AG10803 (cell line): Measurements from ENCODE around the gene ITPR1.

Source experiments
- DNase-seq: peaks from one replicate; pipeline ENCODE4 v3.0.0; 2010; ENCODE audit warnings: low read depth
- H3K4me3 ChIP-seq: 2 replicates; pipeline ENCODE4 v1.5.1; 2011; ENCODE audit warnings: mild to moderate bottlenecking, low read length, control low read depth
- TF ChIP-seq, protein P1 (sequence below): conservative IDR thresholded peaks from 2 replicates; pipeline ENCODE4 v1.5.1; 2011; ENCODE audit warnings: mild to moderate bottlenecking, low read length, control low read depth, inconsistent platforms

Gene ITPR1

DNA sequence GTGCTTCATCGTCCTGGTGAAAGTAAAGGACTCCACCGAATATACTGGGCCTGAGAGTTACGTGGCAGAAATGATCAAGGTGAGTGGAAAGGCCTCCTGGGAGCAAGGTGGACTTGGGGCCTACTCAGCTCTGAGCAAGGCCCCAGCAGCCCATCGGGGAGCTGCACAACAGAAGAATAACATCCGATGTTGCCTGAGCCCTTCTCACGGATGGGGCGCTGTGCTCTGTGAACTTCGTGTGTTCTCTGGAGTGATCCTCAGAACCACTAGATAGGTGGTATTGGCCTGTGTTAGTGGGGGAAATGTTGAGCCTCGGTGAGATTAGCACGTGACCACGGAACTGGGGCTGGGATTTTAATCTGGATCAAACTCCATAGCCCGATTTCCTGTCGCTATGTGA is 325.0 kb downstream of the ITPR1 start:
- no peak overlapping the region for H3K4me3 ChIP-seq
- no peak for DNase-seq
- TF ChIP-seq, protein P1, sequence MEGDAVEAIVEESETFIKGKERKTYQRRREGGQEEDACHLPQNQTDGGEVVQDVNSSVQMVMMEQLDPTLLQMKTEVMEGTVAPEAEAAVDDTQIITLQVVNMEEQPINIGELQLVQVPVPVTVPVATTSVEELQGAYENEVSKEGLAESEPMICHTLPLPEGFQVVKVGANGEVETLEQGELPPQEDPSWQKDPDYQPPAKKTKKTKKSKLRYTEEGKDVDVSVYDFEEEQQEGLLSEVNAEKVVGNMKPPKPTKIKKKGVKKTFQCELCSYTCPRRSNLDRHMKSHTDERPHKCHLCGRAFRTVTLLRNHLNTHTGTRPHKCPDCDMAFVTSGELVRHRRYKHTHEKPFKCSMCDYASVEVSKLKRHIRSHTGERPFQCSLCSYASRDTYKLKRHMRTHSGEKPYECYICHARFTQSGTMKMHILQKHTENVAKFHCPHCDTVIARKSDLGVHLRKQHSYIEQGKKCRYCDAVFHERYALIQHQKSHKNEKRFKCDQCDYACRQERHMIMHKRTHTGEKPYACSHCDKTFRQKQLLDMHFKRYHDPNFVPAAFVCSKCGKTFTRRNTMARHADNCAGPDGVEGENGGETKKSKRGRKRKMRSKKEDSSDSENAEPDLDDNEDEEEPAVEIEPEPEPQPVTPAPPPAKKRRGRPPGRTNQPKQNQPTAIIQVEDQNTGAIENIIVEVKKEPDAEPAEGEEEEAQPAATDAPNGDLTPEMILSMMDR = no peak

DNA sequence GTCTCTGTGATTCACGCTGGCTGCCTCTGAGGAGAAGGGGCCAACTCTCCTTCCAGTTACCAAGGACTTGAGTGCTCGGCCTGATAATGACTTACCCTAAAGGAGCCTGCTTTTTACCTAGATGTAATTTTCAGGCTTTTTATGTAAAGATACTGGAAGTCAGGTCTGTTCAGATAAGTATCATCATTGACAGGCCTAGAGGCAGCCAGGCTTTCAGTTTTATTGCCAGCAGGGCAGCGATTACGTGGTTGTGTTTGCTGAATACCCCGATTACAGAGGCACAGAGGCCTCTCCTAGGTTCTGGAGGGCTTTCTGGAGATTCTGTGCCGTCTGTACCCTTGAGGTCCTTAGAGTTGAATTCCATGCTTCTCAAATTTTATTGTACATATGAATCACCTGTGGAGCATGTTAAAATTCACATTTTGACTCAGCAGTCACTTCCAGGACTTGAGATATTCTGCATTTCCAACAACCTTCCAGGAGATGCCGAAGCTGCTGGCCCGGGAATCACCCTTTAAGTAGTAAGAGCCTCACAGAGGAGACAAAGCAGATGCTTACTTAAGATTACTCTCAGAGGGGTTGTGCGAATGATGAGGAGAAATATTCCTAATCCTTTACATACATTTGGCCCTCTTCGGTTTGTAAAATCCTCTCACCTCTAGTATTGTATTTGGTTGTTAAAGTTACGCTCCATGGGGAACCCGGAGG is 326.0 kb downstream of the ITPR1 start:
- DNase-seq = no peak
- H3K4me3 ChIP-seq = no peak overlapping the region
- TF ChIP-seq, protein P1 = no peak

DNA sequence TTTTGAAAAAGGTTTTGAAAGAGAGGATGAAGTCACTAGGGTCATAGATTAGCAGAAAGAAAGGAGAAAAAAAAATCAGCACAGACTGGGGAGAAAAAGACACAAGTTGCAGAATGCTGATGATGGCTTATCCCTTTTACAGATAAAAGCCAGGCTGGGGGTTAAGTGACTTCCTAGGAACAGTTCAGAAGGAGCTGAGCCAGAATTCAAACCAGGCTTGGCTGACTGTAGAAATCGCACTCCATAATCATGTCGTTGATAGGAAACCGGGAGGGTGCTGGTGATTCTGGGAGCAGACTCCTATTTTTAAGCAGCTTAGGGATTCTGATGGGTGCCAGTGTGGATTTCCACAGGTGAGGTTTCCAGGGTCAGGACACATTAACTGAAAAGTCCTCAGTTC is 326.6 kb downstream of the ITPR1 start:
- TF ChIP-seq, protein P1 = no peak
- H3K4me3 ChIP-seq = no peak overlapping the region
- DNase-seq = no peak

DNA sequence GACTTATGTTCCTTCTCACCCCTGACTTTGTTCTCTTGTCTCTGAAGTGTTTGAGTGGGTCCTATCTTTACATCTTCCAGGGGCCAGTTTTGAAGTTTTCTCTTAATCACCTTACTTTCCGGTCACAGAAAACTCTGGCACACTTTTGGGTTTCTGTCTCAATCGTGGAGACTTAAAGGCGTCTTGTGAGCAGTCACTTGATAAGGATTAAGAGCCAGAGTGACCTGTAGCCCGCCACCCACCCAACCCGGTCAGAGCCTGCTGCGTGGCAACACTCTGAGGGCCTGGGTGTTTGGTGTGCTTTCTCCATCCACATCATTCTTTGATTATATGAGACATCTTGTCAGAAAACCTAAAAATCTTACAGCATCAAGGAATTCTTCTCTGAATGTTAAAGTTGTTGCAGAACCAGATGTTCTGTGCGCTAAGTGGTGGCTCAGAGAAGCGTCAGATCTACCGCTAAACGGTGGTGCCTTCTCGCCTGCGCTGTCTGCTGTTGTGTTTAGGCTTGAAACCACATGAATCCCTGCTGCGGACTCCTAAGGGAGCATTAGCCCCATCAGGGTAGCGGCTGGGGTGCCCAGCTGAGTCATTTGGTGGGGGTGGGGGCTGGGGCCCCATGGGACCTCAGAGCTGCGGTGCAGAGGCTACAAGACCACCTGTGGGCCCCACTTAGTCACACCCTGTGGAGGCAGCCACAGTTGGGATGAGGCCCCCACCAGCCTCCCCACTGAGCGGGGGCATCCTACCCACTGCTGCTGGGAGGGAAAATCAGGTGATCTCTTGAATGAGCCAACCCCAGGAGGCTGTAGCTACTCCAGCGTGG is 327.4 kb downstream of the ITPR1 start:
- DNase-seq = no peak
- TF ChIP-seq, protein P1 = no peak
- H3K4me3 ChIP-seq = no peak overlapping the region

DNA sequence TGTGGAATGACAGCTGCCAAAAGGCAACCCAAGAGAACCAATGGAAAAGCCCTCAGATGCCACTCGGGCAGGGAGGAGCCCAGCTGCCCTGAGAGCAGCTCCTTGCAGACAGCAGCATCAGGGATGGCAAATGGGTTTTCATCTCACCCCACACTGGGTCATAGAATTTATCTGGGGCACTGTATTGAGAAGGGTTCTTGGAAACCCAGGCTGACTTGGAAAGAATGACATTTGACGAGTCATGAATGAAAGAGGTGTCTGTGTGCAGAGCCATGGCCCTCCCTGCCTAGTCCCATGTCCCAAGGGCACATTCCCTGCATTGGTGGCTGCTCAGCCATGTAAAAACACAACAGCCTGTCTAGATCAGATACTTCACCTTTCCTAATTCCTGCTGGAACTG is 328.2 kb downstream of the ITPR1 start:
- TF ChIP-seq, protein P1 = no peak
- no peak for DNase-seq
- no peak overlapping the region for H3K4me3 ChIP-seq

DNA sequence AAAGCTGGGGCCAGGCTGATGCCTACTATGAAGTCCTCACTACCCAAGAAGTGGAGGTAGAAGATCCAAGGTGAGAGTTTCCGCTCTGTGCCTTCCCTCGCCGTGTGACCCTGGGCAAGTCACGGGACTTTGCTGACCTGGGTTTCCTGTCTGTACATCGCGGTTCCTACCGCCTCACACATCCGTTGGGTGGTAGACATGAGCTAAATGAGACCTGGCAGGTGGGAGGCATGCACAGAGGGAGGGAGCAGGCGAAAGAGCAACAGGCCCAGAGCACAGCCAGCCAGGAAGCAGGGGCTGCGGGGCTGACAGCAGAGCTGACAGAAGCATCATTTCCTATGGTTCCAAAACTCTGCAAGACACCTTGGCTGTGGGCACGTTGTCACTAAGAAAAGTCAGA is 328.8 kb downstream of the ITPR1 start:
- no peak overlapping the region for H3K4me3 ChIP-seq
- DNase-seq = no peak
- TF ChIP-seq, protein P1 = no peak

DNA sequence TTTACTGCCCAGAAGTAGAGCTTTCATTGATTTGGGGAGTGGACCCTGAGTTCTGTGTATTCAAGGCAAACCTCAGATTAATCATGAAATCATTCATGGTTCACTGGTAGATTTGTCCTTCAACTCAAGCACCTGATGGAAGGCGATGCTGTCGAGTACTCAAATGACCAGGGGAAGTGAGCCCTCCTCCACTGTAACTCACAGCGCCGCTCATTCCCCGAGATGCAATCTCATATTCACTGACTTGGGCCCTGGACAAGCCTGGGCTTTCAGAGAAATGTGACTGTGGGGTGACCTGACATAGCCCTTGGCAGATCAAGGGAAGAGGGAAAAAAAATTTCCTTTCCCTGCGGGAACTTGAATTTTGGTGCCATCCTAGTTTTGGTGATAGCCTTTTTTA is 329.4 kb downstream of the ITPR1 start:
- TF ChIP-seq, protein P1 = no peak
- no peak for DNase-seq
- no peak overlapping the region for H3K4me3 ChIP-seq
